ENCODE data around the gene CADM2.

The CADM2 gene

DNA sequence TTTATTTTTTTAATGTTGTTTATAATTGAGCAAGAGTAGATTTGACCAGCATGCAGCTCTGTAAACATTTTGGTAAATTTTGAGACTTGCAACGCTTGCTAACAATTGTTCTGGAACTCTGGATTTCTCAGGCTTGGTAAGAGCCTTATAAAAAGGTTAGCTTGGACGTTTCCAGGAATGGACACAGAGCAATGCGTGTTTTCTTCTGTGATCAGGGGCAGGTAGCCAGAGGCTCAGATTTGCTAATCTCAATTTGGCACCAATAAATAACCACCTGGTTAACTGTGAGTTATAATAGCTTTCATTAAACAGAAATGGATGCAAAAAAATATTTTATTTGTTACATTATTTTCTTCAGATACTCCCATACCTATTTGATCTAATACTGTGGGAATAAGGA is 39.8 kb downstream of the CADM2 start:
- DNase-seq: no peak
- TF ChIP-seq GATA1 (IDR thresholded peaks at IDR 0.05; ENCODE audit: low read depth, low read length) (no peak), POLR2A (IDR thresholded peaks at IDR 0.05; ENCODE audit: low read length) (no peak)

DNA sequence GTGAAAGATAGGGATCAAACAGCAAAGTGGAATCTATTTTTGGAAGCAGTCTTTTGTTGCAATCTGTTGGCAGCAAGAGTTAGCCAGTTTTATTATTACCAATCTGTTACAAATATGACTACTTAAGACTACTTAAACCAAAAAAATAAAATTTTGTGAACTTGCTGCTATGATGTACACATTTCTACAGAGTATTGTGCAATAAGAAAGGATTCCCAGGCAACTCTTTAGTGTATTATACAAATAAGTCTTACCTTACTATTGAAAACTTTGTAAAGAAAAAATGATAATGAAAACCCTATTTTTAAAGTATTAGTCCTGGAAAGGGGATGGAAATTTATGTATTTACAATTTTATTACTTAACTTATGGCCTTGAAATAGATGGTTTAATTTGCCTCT is 44.7 kb downstream of the CADM2 start:
- no peak for DNase-seq
- TF ChIP-seq GATA1 (IDR thresholded peaks at IDR 0.05; ENCODE audit: low read depth, low read length) (no peak), POLR2A (IDR thresholded peaks at IDR 0.05; ENCODE audit: low read length) (no peak)

DNA sequence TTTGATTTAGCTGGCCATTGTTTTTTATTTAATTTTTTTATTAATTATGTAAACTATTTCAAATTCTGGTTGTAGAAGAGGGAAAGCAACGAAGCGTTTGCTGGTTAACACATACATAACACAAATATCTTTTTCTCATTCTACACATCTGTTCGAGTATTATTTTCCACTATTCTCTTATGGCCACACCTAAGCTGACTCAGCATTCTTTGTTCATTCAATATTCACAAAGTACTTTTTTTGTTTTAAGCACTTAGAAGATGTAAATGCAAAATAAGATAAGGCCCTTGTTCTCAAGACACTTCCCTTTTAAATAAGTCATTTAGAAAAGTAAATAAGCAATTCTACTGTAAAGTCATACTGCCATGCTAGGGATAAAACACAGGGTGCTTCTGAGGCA is 45.4 kb downstream of the CADM2 start:
- no peak for TF ChIP-seq POLR2A (IDR thresholded peaks at IDR 0.05; ENCODE audit: low read length)
- no peak for TF ChIP-seq GATA1 (IDR thresholded peaks at IDR 0.05; ENCODE audit: low read depth, low read length)
- DNase-seq: no peak

DNA sequence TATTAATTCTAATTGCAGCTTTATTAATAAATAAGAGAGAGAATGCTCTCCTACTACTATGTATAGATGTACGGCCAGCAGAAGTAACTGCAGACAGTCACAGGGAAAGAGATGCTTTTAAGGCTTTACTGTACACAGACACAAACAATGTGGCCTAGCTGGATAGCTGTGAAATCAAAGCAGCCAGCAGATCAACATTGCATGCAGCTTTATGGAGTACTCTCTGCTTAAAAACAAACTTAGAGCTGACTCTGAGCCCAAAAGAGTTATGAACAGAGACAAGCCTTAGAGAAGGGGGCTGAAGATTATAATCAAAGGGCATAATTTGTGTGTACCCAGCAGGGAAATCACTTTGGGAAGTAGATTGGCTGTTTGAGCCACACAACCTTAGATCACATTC is 47.2 kb downstream of the CADM2 start:
- TF ChIP-seq GATA1 (IDR thresholded peaks at IDR 0.05; ENCODE audit: low read depth, low read length): no peak
- no peak for DNase-seq

DNA sequence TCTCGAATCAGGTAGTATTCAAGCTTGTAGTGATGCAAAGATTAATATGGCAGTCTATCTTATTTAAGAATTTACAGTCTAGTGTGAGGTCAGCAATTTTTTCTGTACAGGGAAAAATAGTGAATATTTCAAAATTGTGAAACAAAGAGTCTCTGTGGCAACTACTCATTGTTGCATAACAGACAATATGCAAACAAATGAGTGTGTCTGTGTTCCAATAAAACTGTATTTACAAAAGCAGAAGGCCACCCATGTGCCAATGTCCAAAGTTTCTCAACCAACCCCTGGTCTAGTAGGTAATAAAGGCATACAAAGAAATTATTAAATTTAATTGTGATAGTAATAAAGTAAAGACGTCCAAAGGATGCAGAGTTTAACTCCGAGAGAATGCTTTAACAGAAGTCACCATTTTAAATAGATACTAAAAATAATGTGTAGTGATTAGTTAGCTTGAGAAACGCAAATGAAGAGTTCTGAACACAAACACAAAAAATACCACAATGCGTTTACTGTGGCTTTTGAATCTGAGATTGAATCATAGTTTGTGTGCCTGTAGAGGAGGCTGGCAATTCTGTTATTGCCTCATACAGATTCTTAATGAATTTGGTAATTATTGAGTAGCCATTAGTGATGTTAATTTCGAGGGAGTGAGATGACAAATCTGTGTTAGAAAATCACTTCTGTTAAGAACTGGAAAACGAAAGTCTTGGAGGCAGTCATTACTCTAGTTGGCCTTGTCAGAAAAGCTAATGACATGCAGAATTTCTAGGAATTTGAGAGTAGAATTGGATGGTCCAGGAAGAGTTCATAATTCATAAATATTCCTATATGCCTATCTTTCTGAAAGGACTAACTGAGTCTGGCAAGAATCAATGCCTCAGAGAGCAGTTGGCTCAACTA is 48.7 kb downstream of the CADM2 start:
- DNase-seq: no peak
- TF ChIP-seq POLR2A (IDR thresholded peaks at IDR 0.05; ENCODE audit: low read length) (no peak), GATA1 (IDR thresholded peaks at IDR 0.05; ENCODE audit: low read depth, low read length) (no peak)

DNA sequence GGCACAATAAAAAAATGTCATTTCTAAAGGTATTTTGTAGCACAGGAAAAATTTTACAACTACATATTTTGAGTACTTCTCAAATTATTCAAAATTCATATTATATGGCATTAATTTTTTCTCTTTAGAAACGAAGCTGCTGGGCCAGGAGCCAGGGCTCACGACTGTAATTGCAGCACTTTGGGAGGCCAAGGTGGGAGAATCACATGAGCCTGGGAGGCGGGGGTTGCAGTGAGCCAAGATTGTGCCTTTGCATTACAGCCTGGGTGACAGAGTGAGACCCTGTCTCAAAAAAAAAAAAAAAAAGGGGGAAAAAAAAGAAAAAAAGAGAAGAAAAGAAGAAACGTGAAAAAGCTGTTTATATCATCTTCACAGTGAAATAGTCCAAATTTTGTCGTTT is 62.0 kb downstream of the CADM2 start:
- TF ChIP-seq GATA1 (IDR thresholded peaks at IDR 0.05; ENCODE audit: low read depth, low read length) (no peak), POLR2A (IDR thresholded peaks at IDR 0.05; ENCODE audit: low read length) (no peak)

DNA sequence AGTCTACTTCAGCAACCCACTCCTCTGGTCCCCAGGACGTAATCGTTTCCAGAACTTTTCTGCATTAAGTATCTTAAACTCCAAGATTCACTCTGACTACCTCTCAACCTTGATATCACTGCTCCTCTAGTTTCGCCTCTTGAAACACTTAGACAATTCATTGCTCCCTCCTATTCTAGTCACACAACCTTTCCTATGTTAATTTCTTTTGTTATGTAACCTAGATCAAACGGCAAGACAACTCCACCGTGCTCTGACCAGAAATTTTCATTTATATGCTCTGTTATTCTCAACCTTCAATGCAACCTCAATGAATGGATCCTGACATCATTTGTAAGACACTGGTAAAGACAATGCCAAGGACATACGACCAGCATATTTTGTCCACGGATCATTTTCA is 71.3 kb downstream of the CADM2 start:
- TF ChIP-seq POLR2A (IDR thresholded peaks at IDR 0.05; ENCODE audit: low read length) (no peak), GATA1 (IDR thresholded peaks at IDR 0.05; ENCODE audit: low read depth, low read length) (no peak)
- DNase-seq: no peak

More for the DNA sequence above, 62.0 kb downstream of the CADM2 start:
- no peak for DNase-seq

DNA sequence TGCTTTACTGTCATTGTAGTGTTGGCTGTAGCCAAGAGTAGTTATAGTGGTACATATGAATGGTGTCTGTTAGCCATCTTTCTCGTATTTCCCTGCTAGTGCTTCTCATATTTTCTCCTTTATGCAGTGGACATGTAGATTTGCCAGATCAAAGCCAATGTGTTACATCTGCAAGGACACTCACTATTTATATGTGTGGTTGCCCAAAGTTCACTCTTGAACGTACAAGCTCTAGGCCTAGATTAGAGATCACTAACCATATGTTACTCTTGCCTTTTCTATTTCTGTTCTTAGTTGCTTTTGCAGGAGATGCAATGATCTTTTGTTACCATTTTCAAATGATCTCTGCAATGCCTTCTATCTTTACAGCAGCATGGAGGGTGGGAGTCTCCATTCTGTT is 78.4 kb downstream of the CADM2 start:
- no peak for TF ChIP-seq POLR2A (IDR thresholded peaks at IDR 0.05; ENCODE audit: low read length)
- TF ChIP-seq GATA1 (IDR thresholded peaks at IDR 0.05; ENCODE audit: low read depth, low read length): no peak
- no peak for DNase-seq

DNA sequence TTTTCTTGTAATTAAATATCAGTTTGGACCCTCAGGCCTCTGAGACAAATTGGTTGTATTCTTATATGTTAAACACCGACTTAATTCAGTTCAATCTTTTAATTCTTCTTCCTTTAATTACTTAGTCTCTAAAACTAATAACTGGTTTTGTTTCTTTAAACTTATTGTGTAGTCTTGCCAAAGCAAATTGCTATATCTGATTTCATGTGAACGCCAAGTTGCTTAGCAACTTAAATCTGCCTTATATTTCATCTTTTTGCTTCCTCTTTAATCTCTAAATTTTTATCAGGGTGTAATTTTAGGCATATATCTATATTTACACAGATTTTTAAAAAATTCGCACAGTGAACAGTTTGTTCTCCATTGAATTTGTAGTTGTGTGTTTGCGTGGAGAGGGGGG is 82.2 kb downstream of the CADM2 start:
- TF ChIP-seq POLR2A (IDR thresholded peaks at IDR 0.05; ENCODE audit: low read length) (no peak), GATA1 (IDR thresholded peaks at IDR 0.05; ENCODE audit: low read depth, low read length) (no peak)
- no peak for DNase-seq

DNA sequence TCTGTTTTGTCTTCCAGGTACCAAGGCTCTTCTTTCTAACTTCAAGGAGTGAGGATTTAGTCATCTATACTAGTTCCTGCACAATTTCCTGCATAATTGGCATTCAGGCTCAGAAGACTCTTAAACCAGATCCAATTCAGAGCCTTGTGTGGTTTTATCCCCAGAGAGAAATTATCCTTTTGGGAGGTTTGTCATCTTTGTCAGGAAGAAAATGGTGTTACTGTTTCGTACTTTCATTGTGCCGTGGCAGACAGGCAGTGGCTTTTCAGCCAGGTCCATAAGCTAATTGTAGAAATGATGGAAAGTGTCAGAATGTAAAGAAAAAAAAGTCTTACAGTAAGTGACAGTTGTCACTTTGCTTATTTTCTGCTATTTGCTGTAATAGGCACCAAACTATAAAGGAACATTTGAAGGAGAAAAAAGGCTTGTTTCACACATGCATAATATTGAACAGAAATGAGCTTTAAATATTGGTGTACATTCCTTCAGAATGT is 82.8 kb downstream of the CADM2 start:
- TF ChIP-seq GATA1 (IDR thresholded peaks at IDR 0.05; ENCODE audit: low read depth, low read length): no peak
- DNase-seq: no peak

DNA sequence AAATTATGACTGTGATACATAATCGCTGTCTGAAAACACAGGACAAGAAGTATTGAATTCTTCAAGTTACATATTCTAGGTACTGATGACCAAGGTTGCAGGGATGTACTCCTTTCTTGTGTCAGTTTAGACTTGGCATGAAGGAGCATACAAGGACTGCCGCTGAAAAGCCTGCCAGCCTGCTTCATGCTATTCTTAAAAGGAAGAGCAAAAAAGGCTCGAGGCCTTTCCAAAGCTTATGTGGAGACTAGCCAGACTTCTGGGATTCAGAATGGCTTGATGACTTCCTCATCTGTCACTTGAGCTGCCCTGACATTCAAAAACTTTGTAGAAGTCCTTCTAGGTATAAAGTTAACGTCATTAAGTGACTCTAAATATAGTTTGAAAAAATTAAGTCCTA is 92.0 kb downstream of the CADM2 start:
- TF ChIP-seq GATA1 (IDR thresholded peaks at IDR 0.05; ENCODE audit: low read depth, low read length) (no peak), POLR2A (IDR thresholded peaks at IDR 0.05; ENCODE audit: low read length) (no peak)
- DNase-seq: no peak

DNA sequence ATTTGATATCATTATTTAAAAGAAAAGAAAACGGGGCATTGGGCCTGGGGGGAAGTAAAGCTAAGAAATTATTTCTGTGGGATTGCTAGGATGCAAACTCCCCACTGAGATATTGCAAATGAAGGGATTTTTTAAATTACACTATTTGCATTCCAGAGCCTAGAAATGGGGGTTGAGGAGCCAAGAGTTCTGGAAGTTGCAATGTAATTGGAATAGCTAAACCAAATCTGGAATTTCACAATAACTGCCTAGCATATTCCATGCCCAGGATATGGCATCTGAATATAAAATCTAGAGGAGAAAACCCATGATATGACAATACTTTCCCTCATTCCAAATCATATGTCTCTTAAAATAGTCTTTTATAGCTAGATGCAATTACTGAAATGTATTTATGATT is 93.0 kb downstream of the CADM2 start:
- no peak for TF ChIP-seq POLR2A (IDR thresholded peaks at IDR 0.05; ENCODE audit: low read length)

DNA sequence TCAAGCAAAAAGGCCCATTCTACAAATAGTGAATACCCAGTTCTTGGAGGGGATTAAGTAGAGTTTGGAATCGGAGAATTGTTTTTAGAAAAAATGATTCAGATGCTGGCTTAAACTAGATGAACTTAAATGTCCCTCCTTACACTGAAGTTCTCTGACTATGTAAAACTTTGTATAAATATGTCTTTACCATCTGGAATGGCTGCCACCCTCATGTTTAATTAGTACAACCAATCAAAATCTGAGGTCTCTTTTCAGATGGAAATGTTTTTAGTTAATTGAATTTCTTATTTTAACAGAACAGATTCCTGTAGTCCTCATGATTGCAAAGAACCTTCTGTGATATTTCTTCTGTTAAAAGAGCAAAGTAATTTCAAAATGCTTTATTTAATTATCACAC is 94.8 kb downstream of the CADM2 start:
- no peak for TF ChIP-seq POLR2A (IDR thresholded peaks at IDR 0.05; ENCODE audit: low read length)
- DNase-seq: no peak

More for the DNA sequence above, 93.0 kb downstream of the CADM2 start:
- no peak for DNase-seq

DNA sequence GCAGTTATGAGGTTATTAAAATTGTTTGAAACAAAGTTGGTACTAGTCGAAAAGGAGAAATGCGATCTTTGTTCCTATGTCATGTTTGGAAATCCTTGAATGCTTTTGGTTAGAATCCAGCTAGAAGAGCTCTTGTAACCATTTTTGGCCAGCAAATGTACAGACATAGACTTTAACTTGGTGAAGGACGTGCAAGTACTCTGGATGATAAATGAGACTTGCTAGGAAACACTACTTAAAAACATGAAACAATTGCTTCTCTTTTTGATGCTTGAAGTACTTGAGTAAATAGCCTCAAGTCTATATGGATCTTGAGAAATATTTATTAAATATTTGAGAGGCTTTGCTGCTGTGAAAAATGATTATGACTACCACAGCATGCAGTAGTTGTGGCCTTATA is 95.8 kb downstream of the CADM2 start:
- no peak for DNase-seq
- TF ChIP-seq POLR2A (IDR thresholded peaks at IDR 0.05; ENCODE audit: low read length) (no peak), GATA1 (IDR thresholded peaks at IDR 0.05; ENCODE audit: low read depth, low read length) (no peak)

DNA sequence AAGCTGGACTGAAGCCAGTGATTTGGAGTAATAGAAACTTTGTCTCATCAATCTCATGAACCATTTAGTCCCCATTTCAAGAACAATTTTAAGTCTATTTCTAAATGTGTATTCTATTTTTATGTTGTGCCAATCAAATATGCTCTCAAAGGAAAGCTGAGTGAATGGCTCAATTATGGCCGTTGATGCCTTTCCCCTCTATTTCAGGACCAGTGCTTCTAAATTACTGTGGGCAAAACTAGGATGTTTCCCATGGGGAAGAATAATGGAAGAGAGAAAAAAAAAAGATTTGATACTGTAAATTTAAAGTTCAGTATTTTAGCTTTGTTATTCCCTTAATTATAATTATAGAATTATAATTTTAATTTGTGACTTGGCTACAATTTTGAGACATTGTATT is 110.1 kb downstream of the CADM2 start:
- no peak for TF ChIP-seq GATA1 (IDR thresholded peaks at IDR 0.05; ENCODE audit: low read depth, low read length)
- TF ChIP-seq POLR2A (IDR thresholded peaks at IDR 0.05; ENCODE audit: low read length): no peak
- DNase-seq: no peak

Data from erythroblast (primary cell).